A549 (cell line): ENCODE results near the gene DDR2.

Experiments used
- CTCF ChIP-seq: fragments of >200 bp; sonication (Bioruptor Twin); formaldehyde crosslinking; IDR thresholded peaks from 3 replicates; pipeline ENCODE4 v1.5.1; 2016
- HOXA7 ChIP-seq: fragments of 250-450 bp; sonication (Bioruptor Pico); IDR thresholded peaks from 2 replicates; pipeline ENCODE4 v1.5.0; 2020; ENCODE audit warnings: mild to moderate bottlenecking, moderate library complexity
- POLR2A ChIP-seq: IDR thresholded peaks from 2 replicates; pipeline ENCODE4 v1.6.1; 2012; ENCODE audit warnings: mild to moderate bottlenecking, low read length
- RARB ChIP-seq: fragments of 250-450 bp; sonication (Bioruptor Pico); IDR thresholded peaks from 2 replicates; pipeline ENCODE4 v1.8.0; 2021; ENCODE audit warnings: mild to moderate bottlenecking, moderate library complexity
- REST ChIP-seq: fragments of 200-600 bp; sonication (generic); IDR thresholded peaks from 2 replicates; pipeline ENCODE4 v1.6.1; 2016; ENCODE audit warnings: antibody characterized with exemption, mild to moderate bottlenecking, moderate library complexity
- USF2 ChIP-seq: fragments of 450-650 bp; IDR thresholded peaks from 2 replicates; pipeline ENCODE4 v1.6.1; 2014; ENCODE audit warnings: antibody characterized with exemption

- TF ChIP-seq HOXA7: no peak
- TF ChIP-seq USF2: no peak
- no peak for TF ChIP-seq POLR2A
- TF ChIP-seq REST: no peak
- no peak for TF ChIP-seq CTCF
- TF ChIP-seq RARB (CRISPR knock-in tag): no peak
These were observed 150.4 kb downstream of the DDR2 start for GRCh38 chr1:162782671-162783070.
